HCT116 (cell line): ENCODE results near the gene PYROXD2. TPM values are rescaled to one million over a fixed set of nuclear protein-coding genes. Genes with fewer than 3 reads are reported as not detected.

Experiments used
- ATAC-seq: fragments of 200-7000 bp; cut with Tn5 transposase; 2 replicates; pipeline ENCODE4 v1.9.1; 2020; ENCODE audit warnings: mild to moderate bottlenecking, moderate library complexity
- BruUV-seq: library from RNA; stranded (reverse); fragments of 400-500 nt; replicated peaks from 2 replicates; lab custom pipeline; 2021; lab: Mats Ljungman, UMichigan
- CTCF ChIA-PET: fragments of 300-600 bp; sonication (Branson Sonifier 250); formaldehyde crosslinking; loops from one replicate; lab custom pipeline; 2021; ENCODE audit warnings: antibody characterized with exemption; lab: Charles Lee
- POLR2A ChIA-PET: fragments of 300-600, 350-600 bp; sonication (Branson Sonifier 250); formaldehyde crosslinking; loops from one replicate; lab custom pipeline; 2021; ENCODE audit warnings: antibody characterized with exemption; lab: Charles Lee
- RAD21 ChIA-PET, 2 experiments: fragments of 300-600 bp; sonication (Branson Sonifier 250); formaldehyde crosslinking; loops; one replicate each; lab custom pipeline; 2023; ENCODE audit warnings: low total read pairs in 2 of 2; ENCODE audit not compliant: uncharacterized antibody in 2 of 2, unreplicated experiment in 2 of 2, low non-redundant PET in 1 of 2; lab: Charles Lee
- DNase-seq: peaks from one replicate; pipeline ENCODE4 v3.0.0-alpha.2; 2010; ENCODE audit warnings: low read depth, low spot score
- H2AFZ ChIP-seq: fragments of 200-600 bp; shearing (Covaris generic), sonication (generic); 2 replicates; pipeline ENCODE4 v1.6.1; 2017; ENCODE audit warnings: low read depth, mixed run types, mixed read lengths, antibody characterized with exemption, low read length; ENCODE audit not compliant: poor library complexity, severe bottlenecking
- H3K27ac ChIP-seq: 2 replicates; pipeline ENCODE4 v1.5.1; 2012; ENCODE audit warnings: low read depth, low read length
- H3K27me3 ChIP-seq: fragments of 200-600 bp; sonication (generic); 2 replicates; pipeline ENCODE4 v1.6.1; 2016; ENCODE audit warnings: mixed run types, low read length, mixed read lengths; ENCODE audit not compliant: insufficient read depth
- H3K36me3 ChIP-seq, 2 experiments: fragments of 200-500 bp in 1 of 2; fragments of 200-600 bp in 1 of 2; sonication (Bioruptor generic) in 1 of 2; sonication (generic) in 1 of 2; 2 replicates each; pipeline versions ENCODE4 v1.5.1 to v1.6.1; 2014 to 2016; ENCODE audit warnings: low read length in 2 of 2, inconsistent platforms in 1 of 2, mixed read lengths in 1 of 2, mixed run types in 1 of 2; ENCODE audit not compliant: insufficient read depth in 2 of 2, control insufficient read depth in 1 of 2
- H3K4me1 ChIP-seq, 2 experiments: fragments of 200-600 bp in 1 of 2; sonication (generic) in 1 of 2; 2 replicates each; pipeline versions ENCODE4 v1.5.1 to v1.6.1; 2012 to 2017; ENCODE audit warnings: low read length in 2 of 2, inconsistent platforms in 1 of 2, mild to moderate bottlenecking in 1 of 2, mixed read lengths in 1 of 2, mixed run types in 1 of 2, moderate library complexity in 1 of 2; ENCODE audit not compliant: insufficient read depth in 2 of 2, control insufficient read depth in 1 of 2
- H3K4me2 ChIP-seq: fragments of 200-600 bp; sonication (generic); 2 replicates; pipeline ENCODE4 v1.6.1; 2017; ENCODE audit warnings: mixed run types, low read length, mixed read lengths
- H3K4me3 ChIP-seq, 2 experiments: fragments of 200-600 bp in 1 of 2; sonication (generic) in 1 of 2; replicated peaks in 1 of 2; 2 replicates each; pipeline ENCODE4 v1.5.1; 2011 to 2016; ENCODE audit warnings: low read length in 2 of 2, control low read depth in 1 of 2, low read depth in 1 of 2, mild to moderate bottlenecking in 1 of 2, mixed read lengths in 1 of 2, mixed run types in 1 of 2
- H3K79me2 ChIP-seq: fragments of 200-600 bp; sonication (generic); 2 replicates; pipeline ENCODE4 v1.6.1; 2017; ENCODE audit warnings: mild to moderate bottlenecking, mixed run types, low read length, moderate library complexity, mixed read lengths; ENCODE audit not compliant: insufficient read depth
- H3K9ac ChIP-seq: fragments of 200-600 bp; sonication (generic); 2 replicates; pipeline ENCODE4 v1.6.1; 2016; ENCODE audit warnings: low read length, mixed read lengths
- H3K9me2 ChIP-seq: fragments of 200-600 bp; sonication (generic), shearing (Covaris generic); 2 replicates; pipeline ENCODE4 v1.6.1; 2017; ENCODE audit warnings: mixed run types, mild to moderate bottlenecking, moderate library complexity; ENCODE audit not compliant: insufficient read depth
- H3K9me3 ChIP-seq, 2 experiments: fragments of 200-500 bp in 1 of 2; fragments of 200-600 bp in 1 of 2; sonication (Bioruptor generic) in 1 of 2; sonication (generic) in 1 of 2; 2 replicates each; pipeline ENCODE4 v1.6.1; 2014 to 2017; ENCODE audit warnings: low read length in 2 of 2, mixed read lengths in 2 of 2, inconsistent platforms in 1 of 2, low read depth in 1 of 2, mild to moderate bottlenecking in 1 of 2, mixed run types in 1 of 2, moderate library complexity in 1 of 2; ENCODE audit not compliant: control insufficient read depth in 1 of 2, insufficient read depth in 1 of 2
- H4K20me1 ChIP-seq: fragments of 200-600 bp; sonication (generic), shearing (Covaris generic); 2 replicates; pipeline ENCODE4 v1.6.1; 2017; ENCODE audit warnings: mixed run types, mild to moderate bottlenecking, moderate library complexity; ENCODE audit not compliant: insufficient read depth
- RAD21 ChIP-seq: IDR thresholded peaks from 2 replicates; pipeline ENCODE4 v1.6.1; 2012; ENCODE audit warnings: low read depth, mild to moderate bottlenecking
- TCF7L2 ChIP-seq: IDR thresholded peaks from 2 replicates; pipeline ENCODE4 v1.7.0; 2011; ENCODE audit warnings: borderline replicate concordance, inconsistent platforms; ENCODE audit not compliant: insufficient read depth, insufficient read length; ENCODE audit errors: extremely low read depth
- intact Hi-C: fragments of 100-400 bp; cut with micrococcal nuclease; formaldehyde crosslinking; loops from 2 replicates; pipeline ENCODE4 v1.10.0; 2022
- total RNA-seq: library from RNA; stranded (reverse); gene quantifications from one replicate; pipeline ENCODE4 v1.2.1, GENCODE V29; 2021; ENCODE audit not compliant: unreplicated experiment
- TF ChIP-seq, protein P1 (sequence below): IDR thresholded peaks from 2 replicates; pipeline ENCODE4 v1.6.1; 2011; ENCODE audit warnings: mild to moderate bottlenecking, low read length, moderate library complexity; ENCODE audit not compliant: insufficient replicate concordance; ENCODE audit errors: extremely low read depth
- TF ChIP-seq, protein P2 (sequence below), 3 experiments: fragments of 200-600 bp in 1 of 3; sonication (generic) in 1 of 3; IDR thresholded peaks in 2 of 3; conservative IDR thresholded peaks in 1 of 3; 2 replicates each; pipeline ENCODE4 v1.5.1; 2012 to 2017; ENCODE audit warnings: low read depth in 2 of 3, low read length in 2 of 3, antibody characterized with exemption in 1 of 3, borderline replicate concordance in 1 of 3, control low read depth in 1 of 3, mild to moderate bottlenecking in 1 of 3, mixed read lengths in 1 of 3, mixed run types in 1 of 3, moderate library complexity in 1 of 3; ENCODE audit not compliant: insufficient read depth in 1 of 3

PYROXD2 gene
- total RNA-seq, 1 experiment from 2014 or later: 14.2 TPM

DNA sequence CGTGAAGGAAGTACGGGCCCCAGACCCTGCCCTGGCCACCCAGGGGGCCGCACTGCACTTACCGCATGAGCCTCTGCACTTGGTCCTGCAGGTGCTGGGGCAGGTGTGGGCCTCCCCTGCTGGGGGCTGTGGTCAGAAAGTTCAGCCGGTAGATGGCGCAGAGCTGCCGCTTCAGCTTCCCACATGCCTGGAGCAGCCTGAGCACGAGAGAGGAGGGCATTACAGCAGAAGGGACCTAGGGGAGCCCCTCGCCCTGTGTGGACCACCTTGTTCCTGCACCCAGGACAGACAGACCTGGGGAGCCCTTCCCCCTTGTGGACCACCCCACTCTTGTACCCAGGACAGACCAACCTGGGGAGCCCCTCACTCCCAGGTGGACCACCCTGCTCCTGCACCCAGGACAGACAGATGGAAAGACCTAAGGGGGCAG is 8.7 kb upstream of the PYROXD2 start:
- CTCF ChIA-PET: interaction anchor here (0.6 to 3.5 kb wide), 5 partner anchors 9 to 966 kb away, joined by 3 to 22 read pairs (median 4); partner anchors contain the start of gene PYROXD2
- DNase-seq: no peak
- Histone ChIP-seq H3K9me3 (no peaks in the 10 kb centered on the region), H3K36me3 (peaks cover 0 to 7% of the 10 kb centered on the region in 2 experiments; a peak in 3 of 4 replicates), H3K27ac (no peak overlapping the region), H3K4me2 (no peak overlapping the region), H3K9me2 (no peaks in the 10 kb centered on the region), H4K20me1 (no peaks in the 10 kb centered on the region), H3K4me1 (no peaks in the 10 kb centered on the region), H3K9ac (no peak overlapping the region), H3K27me3 (no peaks in the 10 kb centered on the region), H3K79me2 (no peaks in the 10 kb centered on the region), H2AFZ (no peak overlapping the region), H3K4me3 (no peak overlapping the region)
- POLR2A ChIA-PET: no interaction called here
- intact Hi-C loops: no loop called here
- RAD21 ChIA-PET: no interaction called here
- no peak for TF ChIP-seq TCF7L2
- TF ChIP-seq, protein P1, sequence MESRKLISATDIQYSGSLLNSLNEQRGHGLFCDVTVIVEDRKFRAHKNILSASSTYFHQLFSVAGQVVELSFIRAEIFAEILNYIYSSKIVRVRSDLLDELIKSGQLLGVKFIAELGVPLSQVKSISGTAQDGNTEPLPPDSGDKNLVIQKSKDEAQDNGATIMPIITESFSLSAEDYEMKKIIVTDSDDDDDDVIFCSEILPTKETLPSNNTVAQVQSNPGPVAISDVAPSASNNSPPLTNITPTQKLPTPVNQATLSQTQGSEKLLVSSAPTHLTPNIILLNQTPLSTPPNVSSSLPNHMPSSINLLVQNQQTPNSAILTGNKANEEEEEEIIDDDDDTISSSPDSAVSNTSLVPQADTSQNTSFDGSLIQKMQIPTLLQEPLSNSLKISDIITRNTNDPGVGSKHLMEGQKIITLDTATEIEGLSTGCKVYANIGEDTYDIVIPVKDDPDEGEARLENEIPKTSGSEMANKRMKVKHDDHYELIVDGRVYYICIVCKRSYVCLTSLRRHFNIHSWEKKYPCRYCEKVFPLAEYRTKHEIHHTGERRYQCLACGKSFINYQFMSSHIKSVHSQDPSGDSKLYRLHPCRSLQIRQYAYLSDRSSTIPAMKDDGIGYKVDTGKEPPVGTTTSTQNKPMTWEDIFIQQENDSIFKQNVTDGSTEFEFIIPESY: no peak
- TF ChIP-seq RAD21: peak; percentile 42; the same call in 1 of the 2 replicates
- TF ChIP-seq, protein P2, sequence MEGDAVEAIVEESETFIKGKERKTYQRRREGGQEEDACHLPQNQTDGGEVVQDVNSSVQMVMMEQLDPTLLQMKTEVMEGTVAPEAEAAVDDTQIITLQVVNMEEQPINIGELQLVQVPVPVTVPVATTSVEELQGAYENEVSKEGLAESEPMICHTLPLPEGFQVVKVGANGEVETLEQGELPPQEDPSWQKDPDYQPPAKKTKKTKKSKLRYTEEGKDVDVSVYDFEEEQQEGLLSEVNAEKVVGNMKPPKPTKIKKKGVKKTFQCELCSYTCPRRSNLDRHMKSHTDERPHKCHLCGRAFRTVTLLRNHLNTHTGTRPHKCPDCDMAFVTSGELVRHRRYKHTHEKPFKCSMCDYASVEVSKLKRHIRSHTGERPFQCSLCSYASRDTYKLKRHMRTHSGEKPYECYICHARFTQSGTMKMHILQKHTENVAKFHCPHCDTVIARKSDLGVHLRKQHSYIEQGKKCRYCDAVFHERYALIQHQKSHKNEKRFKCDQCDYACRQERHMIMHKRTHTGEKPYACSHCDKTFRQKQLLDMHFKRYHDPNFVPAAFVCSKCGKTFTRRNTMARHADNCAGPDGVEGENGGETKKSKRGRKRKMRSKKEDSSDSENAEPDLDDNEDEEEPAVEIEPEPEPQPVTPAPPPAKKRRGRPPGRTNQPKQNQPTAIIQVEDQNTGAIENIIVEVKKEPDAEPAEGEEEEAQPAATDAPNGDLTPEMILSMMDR (IDR thresholded peaks at IDR 0.05 in 2 of 3, conservative IDR thresholded peaks at IDR 0.05 in 1 of 3; ENCODE audit: borderline replicate concordance in 1 of 3, insufficient read depth in 1 of 3, low read depth in 2 of 3, low read length in 2 of 3): peak in 2 of 3 experiments; percentile 48 to 55; a peak in 4 of 6 replicates
- peak; percentile 69 for ATAC-seq
- BruUV-seq: no TSS peak
